BE2C (cell line): Measurements from ENCODE around the gene VTN.

Source experiments
- DNase-seq: peaks from one replicate; pipeline ENCODE4 v3.0.0-alpha.2; 2020
- H3K27me3 ChIP-seq: fragments of 250-450 bp; sonication (Bioruptor Pico); 2 replicates; pipeline ENCODE4 v1.5.1; 2020; ENCODE audit warnings: mild to moderate bottlenecking
- H3K36me3 ChIP-seq: fragments of 250-450 bp; sonication (Bioruptor Pico); 2 replicates; pipeline ENCODE4 v1.5.1; 2020; ENCODE audit warnings: mild to moderate bottlenecking
- H3K4me1 ChIP-seq: fragments of 250-450 bp; sonication (Bioruptor Pico); 2 replicates; pipeline ENCODE4 v1.5.1; 2020
- H3K4me3 ChIP-seq: 2 replicates; pipeline ENCODE4 v1.5.1; 2011; ENCODE audit warnings: low read depth, low read length
- H3K9me3 ChIP-seq: fragments of 250-450 bp; sonication (Bioruptor Pico); 2 replicates; pipeline ENCODE4 v1.5.1; 2020
- TF ChIP-seq, protein P1 (sequence below): IDR thresholded peaks from 2 replicates; pipeline ENCODE4 v1.5.1; 2012; ENCODE audit warnings: mild to moderate bottlenecking, low read depth, low read length

Gene VTN

DNA sequence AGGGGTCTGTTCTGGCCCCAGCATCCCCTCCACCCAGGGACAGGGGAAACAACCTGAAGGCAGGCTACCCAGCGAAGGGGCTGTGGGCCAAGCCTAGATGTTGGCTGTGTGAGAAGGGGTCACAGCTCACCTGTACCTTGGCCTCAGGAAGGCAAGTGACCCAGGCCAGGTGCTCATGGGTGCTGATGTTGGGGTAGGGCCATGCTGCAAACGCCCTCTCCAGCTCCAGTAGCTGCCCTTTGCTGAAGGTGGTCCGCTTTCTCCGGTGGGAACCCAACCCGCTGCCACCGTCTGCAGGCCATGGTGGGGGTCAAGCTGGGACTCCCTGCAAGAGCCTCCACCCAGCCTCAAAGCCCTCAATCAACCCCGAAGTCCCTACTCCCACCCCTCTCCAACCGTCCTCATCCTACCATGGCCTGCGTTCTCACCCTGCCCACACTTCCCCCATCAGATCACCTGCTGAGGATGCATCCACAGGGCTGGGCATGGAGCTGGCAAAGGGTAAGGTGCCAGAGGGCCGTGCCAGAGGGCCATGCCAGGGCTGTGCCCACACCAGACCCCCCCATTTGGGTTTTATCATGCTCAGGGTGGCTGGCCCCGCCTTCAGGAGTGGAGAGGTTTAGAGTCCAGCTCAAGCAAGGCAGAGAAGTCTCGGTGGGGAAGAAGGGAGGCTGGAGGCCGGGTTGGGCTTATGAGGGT lies 5.3 kb downstream of the VTN start, which contains the start of gene SEBOX:
Gene SEBOX, minus strand, starts transcription at position 535 of the 699 bp plus-strand sequence. Its CDS starts 48 bp downstream, at position 487.
- no peak for DNase-seq
- H3K9me3 ChIP-seq, result no peaks in the 10 kb centered on the region
- TF ChIP-seq, protein P1, sequence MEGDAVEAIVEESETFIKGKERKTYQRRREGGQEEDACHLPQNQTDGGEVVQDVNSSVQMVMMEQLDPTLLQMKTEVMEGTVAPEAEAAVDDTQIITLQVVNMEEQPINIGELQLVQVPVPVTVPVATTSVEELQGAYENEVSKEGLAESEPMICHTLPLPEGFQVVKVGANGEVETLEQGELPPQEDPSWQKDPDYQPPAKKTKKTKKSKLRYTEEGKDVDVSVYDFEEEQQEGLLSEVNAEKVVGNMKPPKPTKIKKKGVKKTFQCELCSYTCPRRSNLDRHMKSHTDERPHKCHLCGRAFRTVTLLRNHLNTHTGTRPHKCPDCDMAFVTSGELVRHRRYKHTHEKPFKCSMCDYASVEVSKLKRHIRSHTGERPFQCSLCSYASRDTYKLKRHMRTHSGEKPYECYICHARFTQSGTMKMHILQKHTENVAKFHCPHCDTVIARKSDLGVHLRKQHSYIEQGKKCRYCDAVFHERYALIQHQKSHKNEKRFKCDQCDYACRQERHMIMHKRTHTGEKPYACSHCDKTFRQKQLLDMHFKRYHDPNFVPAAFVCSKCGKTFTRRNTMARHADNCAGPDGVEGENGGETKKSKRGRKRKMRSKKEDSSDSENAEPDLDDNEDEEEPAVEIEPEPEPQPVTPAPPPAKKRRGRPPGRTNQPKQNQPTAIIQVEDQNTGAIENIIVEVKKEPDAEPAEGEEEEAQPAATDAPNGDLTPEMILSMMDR, result no peak
- no peaks in the 10 kb centered on the region for H3K27me3 ChIP-seq
- H3K4me3 ChIP-seq, result no peak within 1 kb of the TSS
- no peaks in the 10 kb centered on the region for H3K4me1 ChIP-seq
- H3K36me3 ChIP-seq, result 0 out of 2 replicates have a peak, but pooled peaks cover 3% of the 10 kb centered on the region

DNA sequence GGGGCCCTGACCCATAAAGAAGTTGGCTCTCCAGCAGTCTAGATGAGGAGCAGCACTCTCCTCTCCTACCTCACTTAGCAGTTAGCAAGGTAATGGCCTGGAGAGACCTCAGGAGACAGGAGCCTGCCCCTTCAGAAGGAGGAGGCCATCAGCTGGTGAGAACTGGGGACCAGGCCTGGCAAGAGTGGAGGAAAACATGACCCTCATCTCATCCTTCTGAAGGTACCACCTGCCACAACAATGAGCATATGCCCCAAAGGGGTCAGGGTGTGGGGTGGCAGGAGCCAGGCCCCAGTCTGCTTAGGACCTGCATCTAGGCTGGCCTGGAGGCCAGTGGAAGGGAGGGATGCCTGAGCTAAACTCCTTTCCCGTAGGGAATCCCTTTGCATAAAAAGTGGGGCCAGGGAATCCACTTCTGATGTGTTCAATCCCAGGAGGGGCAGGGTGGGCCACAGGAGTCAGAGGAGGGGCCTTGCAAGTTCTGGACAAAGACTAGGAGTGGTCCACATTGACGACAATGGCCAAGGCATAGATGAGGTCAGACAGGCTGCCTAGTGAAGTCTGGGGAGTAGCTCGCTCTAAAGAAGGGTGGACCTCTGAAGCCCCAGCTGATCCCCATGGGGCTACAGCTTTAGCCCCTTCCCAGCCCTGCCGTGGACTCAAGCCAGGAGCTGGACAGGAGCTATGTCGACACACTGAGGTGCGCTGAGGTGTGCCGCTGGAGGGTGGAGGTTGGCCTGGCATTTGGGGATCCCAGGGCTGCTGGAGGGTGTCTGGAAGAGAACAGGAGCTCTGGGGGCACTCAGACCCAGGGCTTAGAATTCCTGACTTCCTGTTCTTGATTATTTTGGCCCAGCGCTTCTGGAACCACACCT lies 6.1 kb downstream of the VTN start:
- Histone ChIP-seq H3K27me3 (no peaks in the 10 kb centered on the region), H3K9me3 (no peaks in the 10 kb centered on the region), H3K4me1 (no peaks in the 10 kb centered on the region), H3K4me3 (no peak overlapping the region), H3K36me3 (0 out of 2 replicates have a peak, but pooled peaks cover 3% of the 10 kb centered on the region)
- no peak for DNase-seq
- TF ChIP-seq, protein P1, result no peak

DNA sequence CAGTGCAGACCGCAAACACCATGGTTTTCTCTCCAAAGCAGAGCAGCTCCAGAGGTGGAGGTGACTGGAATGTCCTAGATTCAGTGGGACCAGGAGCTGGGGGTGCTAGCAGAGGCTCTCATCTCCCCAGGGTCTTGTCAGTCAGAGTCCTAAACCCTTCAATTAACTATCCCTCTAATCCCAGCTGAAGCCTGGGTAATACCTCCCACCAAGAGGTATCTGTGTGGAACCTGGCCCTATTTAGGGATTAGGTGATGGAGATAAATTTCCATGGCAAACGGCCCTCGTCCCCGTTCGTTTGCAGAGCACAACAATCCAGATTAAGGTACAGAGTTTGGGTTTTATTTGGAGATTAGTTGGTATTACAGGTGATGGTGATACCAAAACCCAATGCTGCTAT lies 6.9 kb downstream of the VTN start:
- DNase-seq, result no peak
- no peaks in the 10 kb centered on the region for H3K4me1 ChIP-seq
- 0 out of 2 replicates have a peak, but pooled peaks cover 3% of the 10 kb centered on the region for H3K36me3 ChIP-seq
- no peak overlapping the region for H3K4me3 ChIP-seq
- H3K27me3 ChIP-seq, result no peaks in the 10 kb centered on the region
- H3K9me3 ChIP-seq, result no peaks in the 10 kb centered on the region
- TF ChIP-seq, protein P1, result no peak

DNA sequence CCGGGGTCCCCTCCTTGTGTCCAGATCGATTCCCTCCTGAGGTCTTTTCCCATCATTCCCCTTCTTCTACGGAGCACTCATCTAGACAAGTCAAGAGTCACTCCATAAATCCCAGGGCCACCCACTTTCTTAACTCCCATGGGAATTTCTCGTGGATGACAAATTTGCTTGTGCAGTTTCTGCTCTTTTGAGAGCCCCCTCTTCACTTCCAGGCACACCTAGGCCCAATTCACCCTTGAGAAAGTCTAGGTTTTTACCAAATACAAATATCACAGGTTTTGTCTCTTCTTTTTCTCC lies 12.3 kb downstream of the VTN start:
- DNase-seq, result no peak
- Histone ChIP-seq H3K4me3 (peak overlapping the region; percentile 88), H3K36me3 (peaks cover 10% of the 10 kb centered on the region; the same call in 1 of the 2 replicates), H3K4me1 (no peaks in the 10 kb centered on the region), H3K9me3 (no peaks in the 10 kb centered on the region), H3K27me3 (no peaks in the 10 kb centered on the region)
- TF ChIP-seq, protein P1, result no peak

DNA sequence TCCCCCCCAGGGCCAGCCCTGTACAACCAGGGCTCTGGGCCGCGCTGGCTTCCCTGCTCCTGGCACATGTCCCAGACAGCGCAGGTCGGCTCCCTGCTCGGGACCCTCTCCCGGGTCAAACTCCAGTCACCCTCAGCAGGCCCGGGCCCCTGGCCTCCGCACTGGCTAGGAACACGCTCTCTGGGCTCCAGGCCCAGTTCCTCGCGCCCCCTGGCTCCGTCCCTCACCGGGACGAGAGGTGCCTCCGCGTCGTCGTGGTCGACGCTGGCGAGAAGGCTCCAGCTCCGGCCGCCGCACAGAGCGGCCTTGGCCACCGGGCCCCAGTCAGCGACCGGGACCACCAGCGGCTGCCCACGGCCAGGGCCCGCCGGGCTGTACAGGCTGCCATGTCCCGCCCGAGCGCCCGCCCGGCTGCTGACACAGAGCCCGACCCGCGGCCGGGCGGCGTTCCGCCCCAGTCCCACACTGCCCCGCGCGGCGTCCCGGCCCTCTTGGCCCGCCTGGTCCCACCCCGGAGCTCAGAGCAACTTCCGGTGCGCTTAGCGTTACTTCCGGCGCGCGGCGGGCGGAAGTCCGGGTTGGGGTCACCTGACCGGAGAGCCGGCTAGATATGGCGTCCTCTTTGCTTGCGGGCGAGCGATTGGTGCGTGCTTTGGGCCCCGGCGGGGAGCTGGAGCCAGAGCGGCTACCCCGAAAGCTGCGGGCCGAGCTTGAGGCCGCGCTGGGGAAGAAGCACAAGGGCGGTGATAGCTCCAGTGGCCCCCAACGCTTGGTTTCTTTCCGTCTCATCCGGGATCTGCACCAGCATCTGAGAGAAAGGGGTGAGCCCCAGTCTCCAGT lies 12.8 kb downstream of the VTN start, which contains the start of gene POLDIP2:
Gene POLDIP2, minus strand, starts transcription at position 467 of the 840 bp plus-strand sequence. Its CDS starts 79 bp downstream, at position 388.
- no peaks in the 10 kb centered on the region for H3K4me1 ChIP-seq
- H3K36me3 ChIP-seq, result peaks cover 11% of the 10 kb centered on the region; the same call in 1 of the 2 replicates
- no peaks in the 10 kb centered on the region for H3K9me3 ChIP-seq
- TF ChIP-seq, protein P1, result no peak
- peak; percentile 92 for DNase-seq
- H3K27me3 ChIP-seq, result no peaks in the 10 kb centered on the region
- H3K4me3 ChIP-seq, result peak within 1 kb of the TSS; percentile 88
